Left renal pelvis (tissue), 4 donors: Measurements from ENCODE around the gene UBE4B. TPM values are rescaled to one million over a fixed set of nuclear protein-coding genes. Genes with fewer than 3 reads are reported as not detected.

Experiments used
- DNase-seq, 4 donors: peaks; one replicate each; pipeline ENCODE4 v3.0.0-alpha.2; 2013; ENCODE audit warnings: low read depth in 4 of 4, low spot score in 3 of 4
- polyA plus RNA-seq, 4 donors: library from polyadenylated mRNA; unstranded; fragments of 120-200 nt; gene quantifications; one replicate each; pipeline ENCODE4 v1.2.1, GENCODE V29; 2013; ENCODE audit not compliant: insufficient read length in 4 of 4

UBE4B gene
- polyA plus RNA-seq, 4 donors: 45.2 to 54.5 (median 52.3) TPM

DNA sequence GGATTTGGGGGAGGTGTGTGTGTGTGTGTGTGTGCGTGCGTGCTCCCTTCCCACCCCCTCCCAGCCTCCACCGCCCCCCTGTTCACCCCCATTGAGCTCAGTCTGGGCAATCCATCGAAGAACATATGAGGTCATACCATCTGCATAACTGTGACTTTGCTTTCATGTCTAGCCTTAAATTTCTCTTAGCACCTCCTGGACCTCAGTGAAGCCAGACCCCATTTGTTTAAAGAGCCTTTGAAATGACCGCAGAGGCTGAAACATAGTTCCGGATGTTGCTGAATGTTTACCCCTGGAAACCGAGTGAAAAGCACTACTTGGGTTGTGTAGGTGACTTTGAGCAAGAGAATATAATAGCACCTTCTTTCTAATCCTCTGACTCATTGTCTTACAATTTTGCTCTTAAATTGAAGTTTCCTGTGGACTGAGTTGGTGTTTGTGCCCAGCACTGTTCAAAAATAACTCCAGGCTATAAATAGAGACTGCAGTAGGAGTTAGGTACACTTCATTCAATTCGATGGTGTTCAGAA lies 75.4 kb downstream of the UBE4B start:
- no peak for DNase-seq

- DNase-seq: no peak
These were observed 76.4 kb downstream of the UBE4B start for GRCh38 chr1:10108948-10109708.

DNA sequence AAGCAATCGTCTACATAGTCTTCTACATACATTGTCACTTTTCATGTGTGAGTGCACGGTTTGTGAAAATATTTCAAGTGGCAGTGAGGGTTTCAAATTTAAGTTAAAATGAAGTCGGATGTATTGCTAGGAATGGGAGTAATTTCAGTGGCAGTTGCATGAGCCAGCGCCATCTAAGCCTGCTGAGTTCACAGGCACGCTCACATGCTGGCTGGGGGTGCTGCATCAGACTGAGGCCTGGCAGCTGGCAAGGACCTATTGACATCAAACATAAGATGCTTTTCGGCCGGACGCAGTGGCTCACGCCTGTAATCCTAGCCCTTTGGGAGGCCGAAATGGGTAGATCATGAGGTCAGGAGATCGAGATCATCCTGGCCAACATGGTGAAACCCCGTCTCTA lies 80.7 kb downstream of the UBE4B start:
- DNase-seq: no peak

- no peak for DNase-seq
These were observed 82.0 kb downstream of the UBE4B start for GRCh38 chr1:10114746-10115145.

DNA sequence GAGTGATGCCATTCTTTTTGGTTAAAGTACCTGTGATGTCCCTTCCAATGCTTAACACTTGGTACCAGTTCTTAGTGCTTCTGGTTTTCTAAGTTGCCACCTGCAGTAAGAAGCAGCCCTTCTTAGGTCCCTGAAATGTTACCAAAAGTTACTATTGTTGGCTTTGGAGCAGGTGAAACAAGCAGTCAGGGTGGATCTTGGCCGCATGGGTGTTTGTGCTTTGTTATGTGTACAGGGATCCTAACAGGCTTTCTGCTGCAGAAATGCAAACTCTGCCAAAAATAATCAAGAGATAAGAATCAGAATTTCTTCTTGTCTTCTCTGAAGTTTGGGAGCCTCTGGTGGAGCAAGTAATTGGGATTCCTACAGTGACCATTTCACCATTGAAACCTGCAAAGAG lies 84.4 kb downstream of the UBE4B start:
- DNase-seq: no peak

DNA sequence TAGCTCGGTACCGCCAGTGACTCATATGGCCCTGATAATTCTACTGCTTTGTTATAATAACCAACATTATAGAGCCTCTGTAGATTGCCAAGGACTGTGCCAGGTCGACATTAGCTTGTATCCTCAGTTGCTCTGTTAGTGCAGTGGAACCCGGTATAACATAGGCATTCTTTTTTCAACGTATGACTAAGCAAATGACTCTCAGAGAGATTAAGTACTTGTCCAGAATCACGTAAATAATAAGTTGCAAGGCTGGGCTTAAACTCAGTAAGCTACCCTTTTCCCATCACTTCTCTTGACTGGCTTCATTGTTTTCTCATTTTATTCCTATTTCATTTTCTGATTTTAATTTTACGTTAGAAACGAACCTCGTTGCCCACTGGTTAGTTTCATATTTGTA lies 85.1 kb downstream of the UBE4B start:
- no peak for DNase-seq

GRCh38 chr1:10121688-10122087 lies 88.9 kb downstream of the UBE4B start:
- DNase-seq: no peak

GRCh38 chr1:10122926-10123325 lies 90.2 kb downstream of the UBE4B start:
- no peak for DNase-seq

DNA sequence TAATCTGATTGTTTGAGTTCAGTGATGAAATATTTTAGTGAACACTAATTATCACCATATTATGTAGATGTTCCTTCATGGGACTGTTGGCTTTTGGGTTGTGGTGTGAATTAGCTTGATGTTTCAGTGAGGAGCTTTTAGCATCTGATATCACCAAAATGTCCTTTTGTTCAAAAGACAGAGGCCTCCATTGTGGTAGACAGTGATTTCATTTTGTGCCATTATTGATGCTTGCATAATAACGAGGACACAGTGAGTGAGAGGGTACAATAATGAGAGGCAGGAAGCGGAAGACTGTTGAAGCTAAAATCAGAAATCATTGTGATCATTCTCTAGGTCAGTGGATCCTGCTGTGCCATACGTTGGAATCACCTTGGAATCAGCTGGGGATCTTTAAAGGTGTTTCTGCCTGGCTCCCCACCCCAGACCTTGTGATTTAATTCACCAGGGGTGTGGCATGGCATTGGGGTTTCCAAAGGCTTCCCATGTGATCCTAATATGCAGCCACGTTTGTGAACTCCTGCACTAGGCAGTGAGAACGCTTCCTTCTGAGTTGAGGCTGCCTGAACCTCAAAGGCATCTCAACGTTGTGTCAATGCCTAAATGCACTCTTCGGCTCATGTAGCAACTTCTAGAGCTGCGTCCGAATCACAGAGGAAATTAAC lies 95.5 kb downstream of the UBE4B start:
- no peak for DNase-seq

DNA sequence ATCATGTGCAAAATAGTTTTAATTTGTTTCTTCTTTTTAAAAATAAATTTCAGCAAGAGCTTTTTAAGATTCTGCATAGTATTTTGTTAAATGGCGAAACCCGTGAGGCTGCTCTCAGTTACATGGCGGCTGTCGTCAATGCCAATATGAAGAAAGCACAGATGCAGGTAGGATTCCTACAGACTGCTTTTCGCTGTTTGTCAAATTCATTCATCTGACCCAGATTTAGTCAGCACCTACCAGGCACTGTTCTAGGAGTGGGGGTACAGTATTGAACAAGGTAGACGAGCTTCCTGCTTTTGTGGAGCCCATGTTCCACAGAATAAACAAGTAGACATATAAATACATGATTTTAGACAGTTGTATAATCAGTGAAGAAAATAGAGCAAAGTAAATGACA lies 99.6 kb downstream of the UBE4B start:
- no peak for DNase-seq

GRCh38 chr1:10132852-10133251 lies 100.1 kb downstream of the UBE4B start:
- DNase-seq: no peak

DNA sequence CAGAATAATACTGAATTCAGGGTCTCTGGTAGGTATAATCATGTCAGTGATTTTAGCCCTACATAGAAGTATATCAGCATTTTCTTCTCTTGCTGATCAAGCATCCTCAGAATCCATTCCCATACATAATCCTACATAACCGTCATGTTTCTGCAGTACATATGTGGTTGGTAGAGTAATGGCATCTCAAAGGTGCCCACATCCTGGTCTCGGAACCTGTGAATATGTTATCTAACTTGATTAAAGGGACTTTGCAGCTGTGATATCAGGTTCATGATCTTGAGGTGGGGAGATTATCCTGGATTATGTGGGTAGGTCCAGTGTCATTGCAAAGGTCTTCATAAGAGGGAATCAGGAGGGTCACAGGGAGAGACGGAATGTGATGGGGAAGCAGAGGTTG lies 108.2 kb downstream of the UBE4B start:
- DNase-seq: no peak

DNA sequence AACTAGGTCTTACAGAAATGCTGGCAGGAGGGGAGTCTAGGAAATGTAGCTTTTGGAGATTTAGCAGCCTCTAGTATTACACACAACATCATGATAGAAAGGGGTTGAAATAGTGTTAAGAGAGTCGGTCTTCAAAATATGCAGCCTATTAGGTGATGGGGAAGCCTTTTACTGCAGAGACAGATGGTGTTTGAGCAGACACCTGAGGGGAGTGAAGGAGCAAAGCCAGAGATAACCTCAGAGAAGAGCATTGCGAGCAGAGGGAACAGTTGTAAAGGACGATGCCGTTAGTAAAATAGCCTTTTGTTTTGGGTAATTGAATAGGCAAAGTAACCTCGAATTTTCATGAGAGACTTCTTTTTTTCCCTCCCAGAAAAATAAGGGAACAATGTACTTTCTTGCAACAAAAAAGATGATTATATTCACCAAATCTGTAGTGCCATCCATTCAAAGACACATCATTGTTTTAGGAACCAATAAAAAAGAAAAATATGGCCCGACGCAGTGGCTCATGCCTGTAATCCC lies 111.3 kb downstream of the UBE4B start:
- no peak for DNase-seq

GRCh38 chr1:10146391-10146790 lies 113.6 kb downstream of the UBE4B start:
- DNase-seq: no peak

DNA sequence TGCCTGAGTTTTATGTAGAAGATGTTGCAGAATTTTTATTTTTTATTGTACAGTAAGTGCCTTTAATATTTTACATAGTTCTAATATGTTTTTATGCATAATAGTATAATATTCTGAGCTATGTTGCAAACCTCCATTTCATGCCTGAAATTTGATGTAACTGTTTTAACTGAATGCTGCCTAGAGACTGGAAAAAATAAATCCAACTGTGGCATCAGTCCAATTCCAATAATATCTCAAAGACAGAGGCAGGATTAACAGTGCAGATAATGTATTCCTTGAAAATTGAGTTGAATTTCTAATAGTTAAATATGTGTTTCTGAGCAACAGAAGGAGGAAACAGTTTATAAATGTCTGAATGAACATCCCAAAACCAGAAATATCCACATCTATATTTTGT lies 116.5 kb downstream of the UBE4B start:
- DNase-seq: no peak

- no peak for DNase-seq
These were observed 120.0 kb downstream of the UBE4B start for GRCh38 chr1:10152709-10153284.

DNA sequence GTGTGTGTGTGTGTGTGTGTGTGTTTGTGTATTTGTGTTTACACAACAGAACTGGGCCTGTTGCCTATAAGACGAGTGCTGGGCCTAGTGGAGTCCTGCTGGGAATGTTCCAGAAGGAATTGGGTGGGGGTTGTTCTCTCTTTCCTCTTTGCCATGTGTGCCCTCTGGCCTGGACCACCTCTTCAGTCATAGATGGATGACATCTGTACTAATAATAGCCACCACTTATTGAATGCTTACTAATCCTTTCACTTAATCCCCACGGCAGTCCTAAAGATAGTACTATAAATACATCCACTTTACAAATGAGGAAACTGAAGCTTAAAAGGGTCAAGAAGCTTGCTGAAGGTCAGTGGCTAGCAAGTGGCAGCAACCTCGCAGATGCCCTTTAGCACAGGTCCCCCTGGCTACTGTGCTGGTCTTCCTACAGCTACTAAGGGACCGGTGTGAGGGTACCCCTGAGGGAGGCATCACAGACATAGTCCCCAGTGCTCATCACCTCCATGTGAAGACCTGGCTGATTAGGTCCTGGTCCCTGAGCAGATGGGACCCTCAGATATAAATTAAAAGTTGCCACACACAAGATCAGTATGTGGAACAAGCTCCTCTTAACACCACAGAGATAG lies 122.4 kb downstream of the UBE4B start:
- no peak for DNase-seq

DNA sequence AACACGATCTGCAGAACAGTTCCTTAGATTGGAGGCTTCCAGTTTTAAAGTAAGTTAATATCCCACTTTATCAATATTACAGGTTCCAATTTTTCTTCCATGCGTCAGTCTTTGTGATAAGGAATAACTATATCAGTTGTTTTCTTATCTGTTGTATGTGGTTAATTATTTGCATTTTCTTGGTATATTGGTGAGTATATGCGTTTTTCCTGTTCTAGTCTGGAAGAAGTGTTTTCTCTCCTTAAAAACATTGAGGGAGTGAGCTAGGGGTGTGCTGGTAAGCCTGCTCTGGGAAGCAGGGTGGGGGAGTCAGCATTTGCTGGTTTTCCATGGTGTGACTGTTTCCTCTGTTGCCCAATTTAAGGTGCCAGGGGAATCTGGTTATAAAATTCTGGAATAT lies 127.4 kb downstream of the UBE4B start:
- DNase-seq: no peak

GRCh38 chr1:10160907-10161490 lies 128.2 kb downstream of the UBE4B start:
- DNase-seq: no peak

DNA sequence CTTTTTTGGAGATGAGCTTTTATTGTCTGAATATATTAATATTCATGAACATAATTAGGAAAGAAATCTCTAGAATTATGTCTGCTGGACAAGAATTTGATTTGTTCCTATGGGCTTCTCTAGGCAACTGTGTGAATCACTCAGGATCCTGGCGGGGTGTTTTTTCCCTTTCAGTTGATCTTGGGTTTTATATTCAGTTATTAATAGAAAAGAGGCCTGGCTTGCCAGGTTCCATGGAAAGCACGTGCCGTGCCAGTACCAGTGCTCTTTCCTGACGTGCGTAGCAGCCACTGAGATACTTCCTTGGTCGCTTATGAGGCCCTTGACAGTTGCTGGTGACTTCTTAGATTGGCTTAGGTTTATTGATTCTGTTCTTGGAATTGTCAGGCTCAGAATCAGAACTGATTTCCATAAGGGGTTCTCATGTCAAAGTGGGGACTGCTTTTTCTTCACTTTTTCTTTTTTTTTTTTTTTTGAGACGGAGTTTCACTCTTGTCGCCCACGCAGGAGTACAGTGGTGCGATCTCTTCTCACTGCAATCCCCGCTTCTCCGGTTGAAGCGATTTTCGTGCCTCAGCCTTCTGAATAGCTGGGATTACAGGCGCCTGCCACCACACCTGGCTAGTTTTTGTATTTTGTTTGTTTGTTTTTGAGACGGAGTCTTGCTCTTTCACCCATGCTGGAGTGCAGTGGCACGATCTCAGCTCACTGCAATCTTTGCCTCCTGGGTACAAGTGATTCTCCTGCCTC lies 129.0 kb downstream of the UBE4B start:
- DNase-seq: no peak
